ENCODE results near the gene TAF4.

DNA sequence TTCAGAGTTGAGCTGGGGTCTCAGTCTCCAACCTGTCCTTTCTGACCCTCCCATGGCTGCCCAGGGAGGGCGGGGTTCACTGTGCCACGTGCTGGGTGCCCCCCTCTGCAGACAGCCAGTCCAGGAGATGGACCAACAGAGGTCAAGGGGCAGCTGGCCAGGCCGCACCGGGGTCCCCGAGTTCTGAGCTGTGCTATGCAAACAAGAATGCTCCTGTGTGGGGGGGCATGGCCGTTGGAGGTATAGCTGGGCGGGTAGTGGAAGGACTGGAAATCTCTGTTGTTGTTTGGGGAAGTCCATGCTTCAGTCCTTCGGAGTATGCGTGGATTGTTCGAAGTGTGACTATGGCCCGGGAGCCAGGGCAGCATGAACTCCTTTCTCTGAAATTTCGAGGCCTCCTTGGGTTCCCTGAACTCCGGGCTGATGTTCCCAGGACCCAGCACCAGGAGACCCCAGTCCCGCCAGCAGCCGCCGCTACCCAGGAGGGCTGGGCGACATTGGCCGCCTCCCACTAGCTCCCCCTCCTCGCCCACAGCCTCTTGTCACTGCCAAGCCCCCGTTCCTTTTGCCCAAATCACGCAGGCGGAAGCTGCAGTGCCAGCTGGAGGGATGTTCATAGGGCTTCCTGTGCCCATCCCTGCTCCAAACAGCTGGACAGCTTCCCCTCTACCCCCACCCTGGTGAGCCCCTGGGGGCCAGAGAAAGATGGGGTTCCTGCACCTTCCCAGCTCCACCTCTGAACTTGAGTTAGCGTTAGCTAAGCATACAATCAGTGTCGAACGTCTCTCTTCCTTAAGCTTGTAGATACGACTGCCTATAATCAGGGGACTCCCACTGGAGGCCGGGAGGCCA is 126.6 kb downstream of the TAF4 start:
- no peak for TF ChIP-seq HHEX (CRISPR knock-in tag; IDR thresholded peaks at IDR 0.05)
- no peak for TF ChIP-seq KLF11 (CRISPR knock-in tag; IDR thresholded peaks at IDR 0.05)
- TF ChIP-seq POLR2AphosphoS5 (IDR thresholded peaks at IDR 0.05; ENCODE audit: low read depth, low read length) = no peak
- TF ChIP-seq CREB1 (IDR thresholded peaks at IDR 0.05) = no peak
- TF ChIP-seq CREB1 (CRISPR knock-in tag; IDR thresholded peaks at IDR 0.05) = no peak
- no peak for TF ChIP-seq ZNF280B (CRISPR knock-in tag; IDR thresholded peaks at IDR 0.05; ENCODE audit: borderline replicate concordance)

All from HepG2 (cell line).